Type B pancreatic cell (in vitro differentiated cells): Measurements from ENCODE around the gene DPF3. TPM values are rescaled to one million over a fixed set of nuclear protein-coding genes. Genes with fewer than 3 reads are reported as not detected.

Experiments
- DNase-seq: peaks from one replicate; pipeline ENCODE4 v3.0.0; 2021; ENCODE audit warnings: mixed read lengths; ENCODE audit not compliant: unreplicated experiment; ENCODE audit errors: extremely low spot score
- H3K27ac Mint-ChIP-seq: 2 replicates; pipeline ENCODE4 v1.8.0; 2021; ENCODE audit warnings: mild to moderate bottlenecking, mixed read lengths
- H3K27me3 Mint-ChIP-seq: 2 replicates; pipeline ENCODE4 v1.8.0; 2021; ENCODE audit warnings: mixed read lengths
- H3K36me3 Mint-ChIP-seq: 2 replicates; pipeline ENCODE4 v1.8.0; 2021; ENCODE audit warnings: mixed read lengths
- H3K4me1 Mint-ChIP-seq: one replicate; pipeline ENCODE4 v1.8.0; 2021; ENCODE audit warnings: mixed read lengths; ENCODE audit not compliant: unreplicated experiment
- H3K4me3 Mint-ChIP-seq: 2 replicates; pipeline ENCODE4 v1.8.0; 2021; ENCODE audit warnings: mild to moderate bottlenecking, mixed read lengths
- H3K9me3 Mint-ChIP-seq: 2 replicates; pipeline ENCODE4 v1.8.0; 2021; ENCODE audit warnings: mixed read lengths
- total RNA-seq: library from RNA; stranded (reverse); gene quantifications from 2 replicates; pipeline ENCODE4 v1.2.1, GENCODE V29; 2021; ENCODE audit warnings: low replicate concordance
- TF ChIP-seq, protein P1 (sequence below): fragments of 200-600 bp; sonication (generic); conservative IDR thresholded peaks from 2 replicates; pipeline ENCODE4 v1.5.0; 2021; ENCODE audit warnings: antibody characterized with exemption, mild to moderate bottlenecking

The DPF3 gene
- total RNA-seq, 1 donor from 2014 or later = 4.5 TPM

DNA sequence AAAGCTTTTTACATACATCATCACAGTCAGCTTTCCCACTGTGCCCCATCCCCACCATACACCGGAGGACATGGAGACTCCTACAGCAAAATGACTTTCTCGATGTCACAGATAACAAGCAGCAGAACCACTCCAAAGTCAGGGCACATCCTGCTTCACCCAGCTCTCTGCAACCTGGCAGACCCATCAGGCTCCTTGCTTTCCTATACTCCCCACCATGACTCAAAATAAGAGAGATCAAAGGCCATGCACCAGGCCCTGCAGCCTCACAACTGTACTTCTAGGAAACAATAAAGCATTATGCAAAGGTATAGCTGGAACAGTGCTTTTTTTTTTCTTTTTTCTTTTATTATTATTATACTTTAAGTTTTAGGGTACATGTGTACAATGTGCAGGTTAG, 187.4 kb downstream of the DPF3 start:
- Mint-ChIP-seq H3K4me3 (no peak overlapping the region), H3K36me3 (no peaks in the 10 kb centered on the region), H3K4me1 (peaks cover 4% of the 10 kb centered on the region), H3K9me3 (no peaks in the 10 kb centered on the region), H3K27ac (no peak overlapping the region), H3K27me3 (no peaks in the 10 kb centered on the region)
- TF ChIP-seq, protein P1, sequence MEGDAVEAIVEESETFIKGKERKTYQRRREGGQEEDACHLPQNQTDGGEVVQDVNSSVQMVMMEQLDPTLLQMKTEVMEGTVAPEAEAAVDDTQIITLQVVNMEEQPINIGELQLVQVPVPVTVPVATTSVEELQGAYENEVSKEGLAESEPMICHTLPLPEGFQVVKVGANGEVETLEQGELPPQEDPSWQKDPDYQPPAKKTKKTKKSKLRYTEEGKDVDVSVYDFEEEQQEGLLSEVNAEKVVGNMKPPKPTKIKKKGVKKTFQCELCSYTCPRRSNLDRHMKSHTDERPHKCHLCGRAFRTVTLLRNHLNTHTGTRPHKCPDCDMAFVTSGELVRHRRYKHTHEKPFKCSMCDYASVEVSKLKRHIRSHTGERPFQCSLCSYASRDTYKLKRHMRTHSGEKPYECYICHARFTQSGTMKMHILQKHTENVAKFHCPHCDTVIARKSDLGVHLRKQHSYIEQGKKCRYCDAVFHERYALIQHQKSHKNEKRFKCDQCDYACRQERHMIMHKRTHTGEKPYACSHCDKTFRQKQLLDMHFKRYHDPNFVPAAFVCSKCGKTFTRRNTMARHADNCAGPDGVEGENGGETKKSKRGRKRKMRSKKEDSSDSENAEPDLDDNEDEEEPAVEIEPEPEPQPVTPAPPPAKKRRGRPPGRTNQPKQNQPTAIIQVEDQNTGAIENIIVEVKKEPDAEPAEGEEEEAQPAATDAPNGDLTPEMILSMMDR = no peak
- DNase-seq = no peak

DNA sequence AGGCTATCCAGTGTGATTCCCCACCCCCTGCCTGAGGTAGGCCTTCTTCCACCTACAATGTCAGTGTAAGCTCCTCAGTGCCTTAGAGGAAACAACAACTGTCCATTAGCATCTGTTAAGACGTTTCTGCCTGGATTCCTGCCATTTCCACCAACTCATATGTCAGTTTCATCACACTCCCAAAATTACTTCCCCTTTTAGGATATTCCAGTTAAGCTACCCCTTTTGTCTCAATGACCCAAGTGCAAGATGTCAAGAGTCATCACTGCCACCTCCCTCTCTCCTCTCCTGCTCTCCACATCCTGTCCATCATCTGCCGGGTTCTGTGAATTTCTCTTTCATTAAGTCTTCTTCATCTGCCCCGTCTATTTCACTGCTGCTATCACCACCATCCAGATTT, 189.4 kb downstream of the DPF3 start:
- no peak for DNase-seq
- Mint-ChIP-seq H3K4me3 (no peak overlapping the region), H3K27me3 (peaks cover 5% of the 10 kb centered on the region), H3K36me3 (no peaks in the 10 kb centered on the region), H3K4me1 (peaks cover 19% of the 10 kb centered on the region), H3K9me3 (no peaks in the 10 kb centered on the region), H3K27ac (no peak overlapping the region)
- TF ChIP-seq, protein P1 = no peak

DNA sequence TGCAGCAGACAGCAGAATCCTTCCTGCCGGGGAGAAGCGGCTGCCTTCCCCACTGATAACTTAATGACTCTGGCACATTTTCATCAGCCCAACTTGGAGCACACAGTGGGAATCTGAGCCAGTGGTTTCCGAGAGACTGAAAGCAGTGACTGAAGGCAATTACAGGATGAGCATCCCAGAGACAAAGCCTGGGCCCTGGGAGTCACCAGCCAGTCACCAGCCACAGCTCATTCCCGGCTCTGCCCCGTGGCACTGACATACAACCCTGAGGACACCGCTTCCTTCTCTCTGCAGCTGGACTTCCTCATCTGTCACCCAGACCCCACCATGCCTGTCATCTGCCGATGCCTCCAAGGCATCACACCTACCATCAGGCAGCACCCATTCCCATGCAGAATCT, 192.3 kb downstream of the DPF3 start:
- peaks cover 5% of the 10 kb centered on the region for H3K27me3 Mint-ChIP-seq
- H3K9me3 Mint-ChIP-seq = no peaks in the 10 kb centered on the region
- no peak overlapping the region for H3K4me3 Mint-ChIP-seq
- TF ChIP-seq, protein P1 = no peak
- H3K27ac Mint-ChIP-seq = peak overlapping the region; percentile 18
- DNase-seq = no peak
- no peaks in the 10 kb centered on the region for H3K36me3 Mint-ChIP-seq
- peaks cover 19% of the 10 kb centered on the region for H3K4me1 Mint-ChIP-seq

DNA sequence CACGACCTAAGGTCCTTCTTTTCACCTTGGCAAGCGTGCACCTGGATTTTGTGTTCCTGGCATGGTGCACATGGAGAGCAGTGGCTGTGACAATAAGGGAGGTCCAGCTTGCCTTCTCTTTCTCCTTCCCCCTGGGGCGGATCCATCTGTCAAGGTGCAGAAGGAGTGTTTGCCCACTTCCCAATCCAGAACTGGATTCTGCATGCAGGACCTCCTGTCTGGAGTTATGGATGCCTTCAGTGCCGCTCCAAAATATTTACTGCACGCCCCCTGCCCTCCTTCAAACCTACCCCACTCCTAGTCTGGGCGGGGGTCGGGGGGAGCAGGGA, 192.7 kb downstream of the DPF3 start:
- Mint-ChIP-seq H3K36me3 (no peaks in the 10 kb centered on the region), H3K4me3 (no peak overlapping the region), H3K9me3 (no peaks in the 10 kb centered on the region), H3K27me3 (peaks cover 5% of the 10 kb centered on the region), H3K27ac (peak overlapping the region; percentile 18), H3K4me1 (peaks cover 19% of the 10 kb centered on the region)
- no peak for DNase-seq
- TF ChIP-seq, protein P1 = no peak

DNA sequence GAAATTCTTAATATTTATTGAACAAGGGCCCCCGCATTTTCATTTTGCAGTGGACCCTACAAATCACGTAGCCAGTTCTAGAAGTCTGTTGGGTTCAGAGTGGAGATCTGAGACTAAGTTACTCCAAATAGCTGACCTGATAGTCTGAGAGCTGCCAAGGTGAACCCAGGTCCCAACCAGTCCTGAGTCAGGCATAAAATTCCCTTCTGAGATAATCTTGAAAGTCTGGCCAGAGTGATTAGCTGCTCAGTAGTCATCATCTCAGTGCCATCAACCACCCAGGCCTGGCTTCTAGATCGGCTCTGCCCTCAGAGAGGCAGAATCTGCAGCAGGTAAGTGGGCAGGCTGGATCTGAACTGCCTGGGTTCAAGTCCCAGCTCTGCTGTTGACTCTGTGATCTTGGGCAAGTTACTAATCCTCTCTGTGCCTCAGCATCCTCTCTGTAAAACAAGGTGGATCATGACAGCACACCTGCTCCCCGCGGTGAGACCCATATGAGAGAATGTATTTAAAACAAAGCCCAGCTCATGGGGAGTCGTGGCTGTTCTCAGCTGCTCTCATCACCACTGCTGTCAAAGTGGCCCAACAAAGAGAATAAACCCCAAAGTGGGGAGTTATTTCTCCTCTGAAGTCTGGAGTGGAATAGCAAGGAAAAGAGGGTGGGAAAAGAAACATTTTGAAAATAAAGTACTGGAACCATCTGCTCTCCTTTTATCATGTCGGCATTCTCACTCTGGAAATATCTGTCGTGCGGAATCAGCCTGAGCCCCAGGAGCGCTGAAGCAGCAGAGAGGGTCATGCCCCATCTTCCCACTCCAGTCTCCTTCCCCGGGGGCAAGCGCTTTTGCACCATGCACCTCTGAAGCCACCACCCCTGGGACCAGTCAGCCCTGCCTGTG, 193.3 kb downstream of the DPF3 start:
- no peaks in the 10 kb centered on the region for H3K36me3 Mint-ChIP-seq
- DNase-seq = no peak
- TF ChIP-seq, protein P1 = no peak
- H3K27ac Mint-ChIP-seq = no peak overlapping the region
- peaks cover 19% of the 10 kb centered on the region for H3K4me1 Mint-ChIP-seq
- H3K4me3 Mint-ChIP-seq = no peak overlapping the region
- peaks cover 5% of the 10 kb centered on the region for H3K27me3 Mint-ChIP-seq
- no peaks in the 10 kb centered on the region for H3K9me3 Mint-ChIP-seq
